ENCODE results near the gene SLC12A9.

SLC12A9 gene

GRCh38 chr7:100886142-100886935 is 33.8 kb downstream of the SLC12A9 start:
- DNase-seq, result no peak

GRCh38 chr7:100886936-100887515 is 34.5 kb downstream of the SLC12A9 start:
- DNase-seq, result no peak

- no peak for DNase-seq
Measured at GRCh38 chr7:100887516-100888290, 35.2 kb downstream of the SLC12A9 start.

GRCh38 chr7:100888291-100888987 is 35.9 kb downstream of the SLC12A9 start:
- DNase-seq, result no peak

- DNase-seq, result no peak
Measured at GRCh38 chr7:100888988-100889750, 36.7 kb downstream of the SLC12A9 start, which contains the start of gene UFSP1. TSS of gene UFSP1 (minus strand) at chr7:100889715. CDS start at chr7:100889271, 444 bp downstream.

GRCh38 chr7:100890653-100891567 is 38.4 kb downstream of the SLC12A9 start:
- no peak for DNase-seq

- DNase-seq, result no peak
Measured at GRCh38 chr7:100891568-100892247, 39.2 kb downstream of the SLC12A9 start.

GRCh38 chr7:100892364-100893317 is 40.1 kb downstream of the SLC12A9 start:
- no peak for DNase-seq

- DNase-seq, result no peak
Measured at GRCh38 chr7:100893318-100893895, 40.9 kb downstream of the SLC12A9 start.

GRCh38 chr7:100893910-100894721 is 41.6 kb downstream of the SLC12A9 start:
- DNase-seq, result no peak

- no peak for DNase-seq
Measured at GRCh38 chr7:100894860-100895700, 42.6 kb downstream of the SLC12A9 start.

- no peak for DNase-seq
Measured at GRCh38 chr7:100895701-100895955, 43.1 kb downstream of the SLC12A9 start, which contains the start of gene ACHE. TSS of gene ACHE (minus strand) at chr7:100895888. CDS start at chr7:100894232, 1,656 bp downstream.

GRCh38 chr7:100895956-100896731 is 43.6 kb downstream of the SLC12A9 start:
- no peak for DNase-seq

- no peak for DNase-seq
Measured at GRCh38 chr7:100896732-100897608, 44.5 kb downstream of the SLC12A9 start.

Measured in fibroblast of skin of scalp (primary cell).